Natural killer cell (primary cell): ENCODE measurements around the gene CUX1. TPM values are rescaled to one million over a fixed set of nuclear protein-coding genes. Genes with fewer than 3 reads are reported as not detected.

ENCODE experiments used
- ATAC-seq, 3 donors: fragments of 150-1000 bp in 2 of 3; fragments of 200-7000 bp in 1 of 3; cut with Tn5 transposase; 1 replicate in 1 of 3; 2 replicates in 2 of 3; pipeline ENCODE4 v1.10.0; 2021; ENCODE audit warnings: mild to moderate bottlenecking in 2 of 3, moderate library complexity in 2 of 3
- DNase-seq, 2 donors: peaks; one replicate each; pipeline versions ENCODE4 v3.0.0 to v3.0.0-alpha.2; 2013 to 2021; ENCODE audit warnings: mixed read lengths in 1 of 2
- H3K27ac ChIP-seq: one replicate; pipeline ENCODE4 v1.5.1; 2013; ENCODE audit warnings: mild to moderate bottlenecking, low read length
- H3K27me3 ChIP-seq: one replicate; pipeline ENCODE4 v1.6.1; 2013; ENCODE audit warnings: low read length; ENCODE audit not compliant: control insufficient read depth, insufficient read depth
- H3K36me3 ChIP-seq: one replicate; pipeline ENCODE4 v1.6.1; 2013; ENCODE audit warnings: low read length; ENCODE audit not compliant: control insufficient read depth, insufficient read depth
- H3K4me1 ChIP-seq: one replicate; pipeline ENCODE4 v1.6.1; 2013; ENCODE audit warnings: low read length; ENCODE audit not compliant: control insufficient read depth, insufficient read depth
- H3K4me3 ChIP-seq: one replicate; pipeline ENCODE4 v1.5.1; 2013; ENCODE audit warnings: low read length
- H3K9me3 ChIP-seq: one replicate; pipeline ENCODE4 v1.6.1; 2013; ENCODE audit warnings: low read length; ENCODE audit not compliant: control insufficient read depth, insufficient read depth
- H3K27ac Mint-ChIP-seq, 2 donors: one replicate each; pipeline ENCODE4 v1.8.0; 2022; ENCODE audit warnings: mild to moderate bottlenecking in 2 of 2, mixed read lengths in 2 of 2, moderate library complexity in 1 of 2
- H3K27me3 Mint-ChIP-seq, 2 donors: one replicate each; pipeline ENCODE4 v1.8.0; 2022; ENCODE audit warnings: low read depth in 2 of 2, mixed read lengths in 2 of 2
- H3K36me3 Mint-ChIP-seq: one replicate; pipeline ENCODE4 v1.8.0; 2022; ENCODE audit warnings: mixed read lengths
- H3K4me1 Mint-ChIP-seq, 2 donors: one replicate each; pipeline ENCODE4 v1.8.0; 2022; ENCODE audit warnings: mixed read lengths in 2 of 2
- H3K4me3 Mint-ChIP-seq: one replicate; pipeline ENCODE4 v1.8.0; 2022; ENCODE audit warnings: mild to moderate bottlenecking, moderate library complexity, mixed read lengths
- H3K9me3 Mint-ChIP-seq, 2 donors: one replicate each; pipeline ENCODE4 v1.8.0; 2022; ENCODE audit warnings: mixed read lengths in 2 of 2
- CTCF ChIP-seq: fragments of 200-600 bp; IDR thresholded peaks from one replicate; pipeline ENCODE4 v1.8.0; 2022; ENCODE audit warnings: antibody characterized with exemption
- WGBS: methylation state at CpG from one replicate; pipeline ENCODE4 v1.1.7; 2013; ENCODE audit warnings: missing lambda C conversion rate; ENCODE audit not compliant: insufficient coverage; 5-methylcytosine and 5-hydroxymethylcytosine counted together
- intact Hi-C: fragments of 100-400 bp; cut with micrococcal nuclease; formaldehyde crosslinking; loops from one replicate; pipeline ENCODE4 v1.14.2; 2022
- total RNA-seq, 4 donors: library from RNA; stranded (reverse); fragments of 120-200 nt in 1 of 4; gene quantifications; one replicate each; pipeline versions ENCODE4 v1.2.3 to v1.2.4, GENCODE V29; 2013 to 2022

Gene CUX1
- total RNA-seq, 3 donors from 2014 or later (not counting 1 experiment from before 2014, with no cell fraction given) = 59.8 to 77.4 (median 73.6) TPM

GRCh38 chr7:101977249-101977648 lies 159.8 kb downstream of the CUX1 start:
- H3K4me1 Mint-ChIP-seq = peaks cover 0 to 23% of the 10 kb centered on the region in 2 donors
- DNase-seq = no peak

GRCh38 chr7:101978683-101979082 lies 161.3 kb downstream of the CUX1 start:
- no peaks in the 10 kb centered on the region for H3K27me3 ChIP-seq
- DNase-seq (no peak), ATAC-seq (no peak)
- intact Hi-C loops = no loop called here
- H3K36me3 Mint-ChIP-seq = no peaks in the 10 kb centered on the region
- WGBS = 95% methylated on average over 10 of the region's 10 CpGs
- H3K4me1 Mint-ChIP-seq = peaks cover 8 to 33% of the 10 kb centered on the region in 2 donors
- peaks cover 15% of the 10 kb centered on the region for H3K4me1 ChIP-seq
- no peak overlapping the region for H3K27ac Mint-ChIP-seq
- H3K27ac ChIP-seq = no peak overlapping the region
- H3K36me3 ChIP-seq = no peaks in the 10 kb centered on the region
- no peak overlapping the region for H3K4me3 Mint-ChIP-seq
- no peak overlapping the region for H3K4me3 ChIP-seq
- no peaks in the 10 kb centered on the region for H3K27me3 Mint-ChIP-seq
- TF ChIP-seq CTCF = no peak
- H3K9me3 ChIP-seq = no peaks in the 10 kb centered on the region
- no peaks in the 10 kb centered on the region for H3K9me3 Mint-ChIP-seq

More at GRCh38 chr7:101977249-101977648, 159.8 kb downstream of the CUX1 start:
- Mint-ChIP-seq H3K36me3 (no peaks in the 10 kb centered on the region), H3K9me3 (no peaks in the 10 kb centered on the region), H3K27ac (no peak overlapping the region), H3K27me3 (no peaks in the 10 kb centered on the region), H3K4me3 (no peak overlapping the region)
- TF ChIP-seq CTCF = no peak
- peaks cover 3% of the 10 kb centered on the region for H3K4me1 ChIP-seq
- intact Hi-C loops = no loop called here
- no peak overlapping the region for H3K4me3 ChIP-seq
- H3K36me3 ChIP-seq = no peaks in the 10 kb centered on the region
- no peaks in the 10 kb centered on the region for H3K27me3 ChIP-seq
- WGBS = 98% methylated on average over 4 of the region's 4 CpGs
- H3K9me3 ChIP-seq = no peaks in the 10 kb centered on the region
- ATAC-seq = no peak
- no peak overlapping the region for H3K27ac ChIP-seq

- H3K36me3 ChIP-seq = no peaks in the 10 kb centered on the region
- no peaks in the 10 kb centered on the region for H3K9me3 ChIP-seq
- DNase-seq (no peak), ATAC-seq (no peak)
- H3K4me3 ChIP-seq = no peak overlapping the region
- H3K4me1 ChIP-seq = peaks cover 15% of the 10 kb centered on the region
- no peaks in the 10 kb centered on the region for H3K27me3 Mint-ChIP-seq
- H3K4me1 Mint-ChIP-seq = peaks cover 8 to 37% of the 10 kb centered on the region in 2 donors
- H3K4me3 Mint-ChIP-seq = no peak overlapping the region
- H3K27ac ChIP-seq = no peak overlapping the region
- whole genome bisulfite sequencing = 98% methylated on average over 3 of the region's 4 CpGs
- no peaks in the 10 kb centered on the region for H3K27me3 ChIP-seq
- no peak for TF ChIP-seq CTCF
- H3K27ac Mint-ChIP-seq = no peak overlapping the region
- intact Hi-C loops = no loop called here
- H3K36me3 Mint-ChIP-seq = no peaks in the 10 kb centered on the region
- H3K9me3 Mint-ChIP-seq = no peaks in the 10 kb centered on the region
Observed at GRCh38 chr7:101983147-101983811, 165.9 kb downstream of the CUX1 start.
